GM23248 (cell line): ENCODE results near the gene LAG3.

Experiments
- EZH2 ChIP-seq: fragments of 200-600 bp; sonication (generic); IDR thresholded peaks from 2 replicates; pipeline ENCODE4 v1.6.1; 2018; ENCODE audit warnings: antibody characterized with exemption, mild to moderate bottlenecking; ENCODE audit not compliant: insufficient read depth, poor library complexity, severe bottlenecking
- EZH2phosphoT487 ChIP-seq: fragments of 200-600 bp; sonication (generic); IDR thresholded peaks from 2 replicates; pipeline ENCODE4 v1.6.1; 2018; ENCODE audit warnings: antibody characterized with exemption, moderate library complexity, mild to moderate bottlenecking, low read depth; ENCODE audit not compliant: insufficient read depth

DNA sequence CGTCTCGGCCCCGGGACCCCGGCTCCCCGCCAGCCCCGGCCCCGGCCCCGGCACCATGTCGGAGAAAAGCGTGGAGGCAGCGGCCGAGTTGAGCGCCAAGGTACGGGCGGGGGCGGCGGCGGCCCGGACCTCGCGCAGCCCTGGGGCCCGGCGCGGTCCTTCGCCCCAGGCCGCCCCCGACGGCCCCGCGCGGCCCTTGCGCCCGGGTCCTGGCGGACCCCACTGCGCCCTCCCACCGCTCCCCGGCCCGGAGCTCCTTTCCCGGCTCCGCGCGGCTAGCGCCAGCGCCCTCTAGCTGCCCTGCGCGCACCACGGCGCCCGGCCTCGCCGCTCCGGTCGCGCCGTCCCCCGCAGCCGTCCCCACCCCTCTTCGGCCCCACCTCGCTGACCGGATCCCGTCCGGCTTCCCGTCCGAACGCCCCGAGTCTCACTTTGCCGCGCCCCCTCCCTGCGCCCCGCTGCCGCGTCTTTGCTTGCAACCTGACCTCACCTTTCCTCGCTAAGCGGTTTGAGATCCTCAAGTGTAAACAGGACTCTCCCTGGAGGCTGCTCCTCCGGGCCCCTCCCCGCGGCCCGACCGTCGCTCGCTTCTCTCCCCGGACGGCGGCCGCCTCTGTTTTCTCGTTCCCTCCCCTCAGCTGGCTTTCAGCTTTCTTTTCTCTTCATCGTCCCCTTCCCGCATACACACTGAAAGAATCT is 5.5 kb upstream of the LAG3 start:
- TF ChIP-seq EZH2 (no peak), EZH2phosphoT487 (no peak)
